ENCODE data around the gene NELFA. TPM values are rescaled to one million over a fixed set of nuclear protein-coding genes. Genes with fewer than 3 reads are reported as not detected.

Gene NELFA
- total and polyA plus RNA-seq, 2 of the 4 experiments (the other 2 are of a cell fraction): 4.3 to 21.9 TPM

DNA sequence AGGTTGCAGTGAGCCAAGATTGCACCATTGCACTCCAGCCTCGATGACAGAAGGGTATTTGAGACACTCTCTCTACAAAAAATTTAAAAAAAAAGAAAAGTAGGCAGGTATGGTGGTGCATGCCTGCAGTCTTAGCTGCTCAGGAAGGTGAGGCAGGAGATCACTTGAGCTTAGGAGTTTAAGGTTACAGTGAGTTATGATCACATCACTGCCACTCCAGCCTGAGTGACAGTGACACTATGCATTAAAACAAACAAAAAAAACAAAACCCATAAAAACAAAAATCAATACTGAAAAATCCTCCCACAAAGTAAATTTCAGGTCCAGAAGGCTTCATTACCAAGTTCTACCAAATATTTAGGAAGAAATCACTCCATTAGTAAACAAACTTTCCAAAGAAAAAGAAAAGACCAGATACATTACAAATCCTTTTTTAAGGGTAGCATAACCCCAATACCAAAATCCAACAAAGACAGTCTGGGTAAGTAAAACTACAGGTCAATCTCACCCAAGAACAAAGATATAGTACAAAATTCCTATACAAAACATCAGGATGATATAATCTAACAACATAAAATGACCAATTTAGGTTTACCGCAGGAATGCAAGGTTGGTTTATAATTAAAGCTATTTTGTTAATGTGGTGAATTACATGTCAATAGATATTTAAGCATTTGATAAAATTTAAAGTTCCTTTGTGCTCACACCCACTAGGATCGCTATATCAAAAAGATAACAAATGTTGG, 11.7 kb downstream of the NELFA start:
- in situ Hi-C loops (cut with MboI; ENCODE audit: low sequenced_read_pairs): no loop called here
- Histone ChIP-seq H2BK5ac (ENCODE audit: low read depth, low read length, poor library complexity, severe bottlenecking) (no peak overlapping the region), H2BK20ac (ENCODE audit: low read depth, low read length) (no peak overlapping the region), H3K4me3 (ENCODE audit: insufficient read depth, low read depth, low read length) (no peak overlapping the region), H2AFZ (replicated peaks; ENCODE audit: low read length, poor library complexity) (no peak overlapping the region), H3K36me3 (ENCODE audit: control insufficient read depth, insufficient read depth, low read length) (no peaks in the 10 kb centered on the region; the same call in none of the 2 replicates), H3K27ac (ENCODE audit: insufficient read depth, low read length) (no peak overlapping the region), H4K5ac (ENCODE audit: low read depth, low read length) (no peak overlapping the region), H4K20me1 (ENCODE audit: insufficient read depth, low read length) (peaks cover 20% of the 10 kb centered on the region; the same call in 1 of the 2 replicates), H3K14ac (replicated peaks; ENCODE audit: low read depth, low read length) (no peak overlapping the region), H4K91ac (ENCODE audit: insufficient read depth, low read depth, low read length) (no peak overlapping the region), H3K56ac (ENCODE audit: extremely low read depth, insufficient read depth, low read length) (no peak overlapping the region), H3K4me2 (ENCODE audit: low read depth, low read length) (no peak overlapping the region), H3K9ac (ENCODE audit: low read depth, low read length) (no peak overlapping the region), H3K9me1 (ENCODE audit: insufficient read depth, low read length) (peaks cover 9% of the 10 kb centered on the region), H3K27me3 (ENCODE audit: control insufficient read depth, insufficient read depth, low read length) (no peaks in the 10 kb centered on the region), H3K4ac (ENCODE audit: low read depth, low read length) (no peak overlapping the region), H3K4me1 (ENCODE audit: control insufficient read depth, insufficient read depth, low read length) (no peaks in the 10 kb centered on the region), H3K79me1 (ENCODE audit: low read depth in 1 of 2, low read length in 2 of 2) (peaks cover 31 to 51% of the 10 kb centered on the region in 2 experiments), H2BK15ac (ENCODE audit: low read depth, low read length) (no peak overlapping the region), H3K9me3 (ENCODE audit: control insufficient read depth, insufficient read depth, low read length) (peaks cover 5% of the 10 kb centered on the region), H2AK9ac (replicated peaks; ENCODE audit: low read depth, low read length, poor library complexity) (no peak overlapping the region), H3K23ac (ENCODE audit: low read depth, low read length) (no peak overlapping the region), H3K18ac (ENCODE audit: low read depth, low read length) (no peak overlapping the region), H2BK120ac (ENCODE audit: low read depth, low read length) (no peak overlapping the region), H2AK5ac (ENCODE audit: low read depth, low read length) (no peak overlapping the region), H4K8ac (ENCODE audit: low read depth in 2 of 2, low read length in 2 of 2) (no peak overlapping the region)
- WGBS, 2 experiments (ENCODE audit: extremely low coverage in 2 of 2, insufficient read length in 1 of 2): no CpG with 5 or more reads among the region's 3 CpGs
- POLR2A ChIA-PET (ENCODE audit: unreplicated experiment): no interaction called here
- TF ChIP-seq POLR2A (IDR thresholded peaks at IDR 0.05; ENCODE audit: low read depth, low read length): no peak
- no peak for TF ChIP-seq RAD21 (IDR thresholded peaks at IDR 0.05; ENCODE audit: low read length)
- TF ChIP-seq, protein P1, sequence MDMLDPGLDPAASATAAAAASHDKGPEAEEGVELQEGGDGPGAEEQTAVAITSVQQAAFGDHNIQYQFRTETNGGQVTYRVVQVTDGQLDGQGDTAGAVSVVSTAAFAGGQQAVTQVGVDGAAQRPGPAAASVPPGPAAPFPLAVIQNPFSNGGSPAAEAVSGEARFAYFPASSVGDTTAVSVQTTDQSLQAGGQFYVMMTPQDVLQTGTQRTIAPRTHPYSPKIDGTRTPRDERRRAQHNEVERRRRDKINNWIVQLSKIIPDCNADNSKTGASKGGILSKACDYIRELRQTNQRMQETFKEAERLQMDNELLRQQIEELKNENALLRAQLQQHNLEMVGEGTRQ (IDR thresholded peaks at IDR 0.05; ENCODE audit: low read depth, low read length): no peak
- TF ChIP-seq RCOR1 (IDR thresholded peaks at IDR 0.05; ENCODE audit: insufficient replicate concordance, low read length): no peak
- TF ChIP-seq FOS (IDR thresholded peaks at IDR 0.05; ENCODE audit: low read depth, low read length): no peak
- TF ChIP-seq, protein P2, sequence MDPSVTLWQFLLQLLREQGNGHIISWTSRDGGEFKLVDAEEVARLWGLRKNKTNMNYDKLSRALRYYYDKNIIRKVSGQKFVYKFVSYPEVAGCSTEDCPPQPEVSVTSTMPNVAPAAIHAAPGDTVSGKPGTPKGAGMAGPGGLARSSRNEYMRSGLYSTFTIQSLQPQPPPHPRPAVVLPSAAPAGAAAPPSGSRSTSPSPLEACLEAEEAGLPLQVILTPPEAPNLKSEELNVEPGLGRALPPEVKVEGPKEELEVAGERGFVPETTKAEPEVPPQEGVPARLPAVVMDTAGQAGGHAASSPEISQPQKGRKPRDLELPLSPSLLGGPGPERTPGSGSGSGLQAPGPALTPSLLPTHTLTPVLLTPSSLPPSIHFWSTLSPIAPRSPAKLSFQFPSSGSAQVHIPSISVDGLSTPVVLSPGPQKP (IDR thresholded peaks at IDR 0.05; ENCODE audit: borderline replicate concordance, low read depth, low read length): no peak
- TF ChIP-seq CEBPB (IDR thresholded peaks at IDR 0.05; ENCODE audit: low read depth, low read length): no peak
- DNase-seq (no peak), ATAC-seq (ENCODE audit: low read depth) (no peak)
- CTCF ChIA-PET: no interaction called here
- intact Hi-C loops (cut with micrococcal nuclease): no loop called here
- BruUV-seq (replicated peaks): no TSS peak
- dilution Hi-C loops (cut with HindIII; ENCODE audit: low sequenced_read_pairs, unreplicated experiment): no loop called here
